SU-DHL-6 (cell line): ENCODE measurements around the gene DLX4.

Experiments
- H2AFZ ChIP-seq: fragments of 200-600 bp; sonication (generic); 2 replicates; pipeline ENCODE4 v1.6.1; 2014; ENCODE audit warnings: low read depth, mild to moderate bottlenecking, moderate library complexity, mixed read lengths, antibody characterized with exemption, low read length; ENCODE audit not compliant: severe bottlenecking
- H3F3A ChIP-seq: fragments of 200-600 bp; shearing (Covaris generic); 2 replicates; pipeline ENCODE4 v1.6.0; 2016; ENCODE audit warnings: antibody characterized with exemption, mild to moderate bottlenecking; ENCODE audit not compliant: insufficient read depth
- H3K27ac ChIP-seq: fragments of 200-600 bp; sonication (generic); 2 replicates; pipeline ENCODE4 v1.5.1; 2016; ENCODE audit warnings: low read depth, mild to moderate bottlenecking, low read length, moderate library complexity, mixed read lengths
- H3K27me3 ChIP-seq: fragments of 200-600 bp; sonication (generic), shearing (Covaris generic); 2 replicates; pipeline ENCODE4 v1.6.0; 2014; ENCODE audit warnings: mild to moderate bottlenecking, low read length
- H3K36me3 ChIP-seq: fragments of 200-600 bp; sonication (generic); 2 replicates; pipeline ENCODE4 v1.6.1; 2014; ENCODE audit warnings: mild to moderate bottlenecking, low read length, mixed read lengths
- H3K4me2 ChIP-seq: fragments of 300-600, 200-600 bp; shearing (Covaris generic), sonication (generic); 2 replicates; pipeline ENCODE4 v1.6.0; 2014; ENCODE audit warnings: low read length, low read depth, mild to moderate bottlenecking; ENCODE audit not compliant: poor library complexity, severe bottlenecking
- H3K4me3 ChIP-seq: fragments of 200-600 bp; sonication (generic); 2 replicates; pipeline ENCODE4 v1.5.1; 2014; ENCODE audit warnings: antibody characterized with exemption, low read length, mild to moderate bottlenecking, mixed read lengths; ENCODE audit not compliant: insufficient read depth, poor library complexity, severe bottlenecking
- H3K79me2 ChIP-seq: fragments of 200-600 bp; sonication (generic); 2 replicates; pipeline ENCODE4 v1.6.1; 2014; ENCODE audit warnings: mild to moderate bottlenecking, low read length, moderate library complexity; ENCODE audit not compliant: insufficient read depth
- H3K9ac ChIP-seq: fragments of 200-600 bp; sonication (generic); 2 replicates; pipeline ENCODE4 v1.7.0; 2014; ENCODE audit warnings: mild to moderate bottlenecking, low read length
- H3K9me2 ChIP-seq: fragments of 200-600 bp; sonication (generic); replicated peaks from 2 replicates; pipeline ENCODE4 v1.6.1; 2014; ENCODE audit warnings: low read length; ENCODE audit not compliant: insufficient read depth
- H3K9me3 ChIP-seq: fragments of 200-600 bp; sonication (generic); 2 replicates; pipeline ENCODE4 v1.6.1; 2014; ENCODE audit warnings: low read length, mixed read lengths; ENCODE audit not compliant: insufficient read depth
- H4K20me1 ChIP-seq: fragments of 200-600 bp; sonication (generic); 2 replicates; pipeline ENCODE4 v1.6.1; 2014; ENCODE audit warnings: low read depth, mild to moderate bottlenecking, antibody characterized with exemption, low read length, moderate library complexity, mixed read lengths
- CTCF ChIP-seq: fragments of 200-600 bp; sonication (generic); IDR thresholded peaks from one replicate; pipeline ENCODE4 v1.5.1; 2017; ENCODE audit warnings: antibody characterized with exemption, mild to moderate bottlenecking, low read length, moderate library complexity; ENCODE audit not compliant: insufficient read depth, poor library complexity, severe bottlenecking
- EZH2phosphoT487 ChIP-seq: fragments of 200-600 bp; sonication (generic), shearing (Covaris generic); conservative IDR thresholded peaks from 2 replicates; pipeline ENCODE4 v1.6.1; 2018; ENCODE audit warnings: mild to moderate bottlenecking, antibody characterized with exemption, low read length, moderate library complexity, mixed read lengths

Gene DLX4

GRCh38 chr17:49939318-49939717, 29.7 kb upstream of the DLX4 start:
- H3K9ac ChIP-seq = no peak overlapping the region
- H3K9me2 ChIP-seq = no peaks in the 10 kb centered on the region
- no peak for TF ChIP-seq CTCF
- TF ChIP-seq EZH2phosphoT487 = no peak
- no peak overlapping the region for H3K27ac ChIP-seq
- no peak overlapping the region for H2AFZ ChIP-seq
- no peak overlapping the region for H3K4me3 ChIP-seq
- H3K27me3 ChIP-seq = no peaks in the 10 kb centered on the region
- no peaks in the 10 kb centered on the region for H3F3A ChIP-seq
- no peaks in the 10 kb centered on the region for H3K9me3 ChIP-seq
- H3K4me2 ChIP-seq = no peak overlapping the region
- no peaks in the 10 kb centered on the region for H3K79me2 ChIP-seq
- no peaks in the 10 kb centered on the region for H3K36me3 ChIP-seq
- no peaks in the 10 kb centered on the region for H4K20me1 ChIP-seq

- Histone ChIP-seq H3K27ac (no peak overlapping the region), H3K9me2 (no peaks in the 10 kb centered on the region), H2AFZ (no peak overlapping the region)
Observed at GRCh38 chr17:49941427-49941826, 27.6 kb upstream of the DLX4 start.

GRCh38 chr17:49942947-49943346, 26.0 kb upstream of the DLX4 start:
- no peak overlapping the region for H3K4me3 ChIP-seq
- H3K9me3 ChIP-seq = no peaks in the 10 kb centered on the region
- no peak overlapping the region for H3K4me2 ChIP-seq
- no peaks in the 10 kb centered on the region for H4K20me1 ChIP-seq
- no peaks in the 10 kb centered on the region for H3K79me2 ChIP-seq
- no peaks in the 10 kb centered on the region for H3K9me2 ChIP-seq
- no peaks in the 10 kb centered on the region for H3K27me3 ChIP-seq
- H3K9ac ChIP-seq = no peak overlapping the region
- H3K27ac ChIP-seq = no peak overlapping the region
- TF ChIP-seq CTCF (no peak), EZH2phosphoT487 (no peak)
- no peaks in the 10 kb centered on the region for H3K36me3 ChIP-seq
- no peaks in the 10 kb centered on the region for H3F3A ChIP-seq
- no peak overlapping the region for H2AFZ ChIP-seq

More at GRCh38 chr17:49941427-49941826, 27.6 kb upstream of the DLX4 start:
- Histone ChIP-seq H4K20me1 (no peaks in the 10 kb centered on the region), H3K27me3 (no peaks in the 10 kb centered on the region), H3K4me3 (no peak overlapping the region), H3K9me3 (no peaks in the 10 kb centered on the region), H3K36me3 (no peaks in the 10 kb centered on the region), H3F3A (no peaks in the 10 kb centered on the region), H3K9ac (no peak overlapping the region), H3K79me2 (no peaks in the 10 kb centered on the region), H3K4me2 (no peak overlapping the region)
- TF ChIP-seq CTCF (no peak), EZH2phosphoT487 (no peak)
